ENCODE results near the gene TMEM161A. TPM values are rescaled to one million over a fixed set of nuclear protein-coding genes. Genes with fewer than 3 reads are reported as not detected.
"Not testable (repeated sequence)": the region's sequence is repeated elsewhere in the genome, so short reads cannot be mapped to it uniquely, and the experiment has no call there.

The TMEM161A gene
- total RNA-seq, 2 experiments from 2014 or later = 20.3 to 22.8 TPM

DNA sequence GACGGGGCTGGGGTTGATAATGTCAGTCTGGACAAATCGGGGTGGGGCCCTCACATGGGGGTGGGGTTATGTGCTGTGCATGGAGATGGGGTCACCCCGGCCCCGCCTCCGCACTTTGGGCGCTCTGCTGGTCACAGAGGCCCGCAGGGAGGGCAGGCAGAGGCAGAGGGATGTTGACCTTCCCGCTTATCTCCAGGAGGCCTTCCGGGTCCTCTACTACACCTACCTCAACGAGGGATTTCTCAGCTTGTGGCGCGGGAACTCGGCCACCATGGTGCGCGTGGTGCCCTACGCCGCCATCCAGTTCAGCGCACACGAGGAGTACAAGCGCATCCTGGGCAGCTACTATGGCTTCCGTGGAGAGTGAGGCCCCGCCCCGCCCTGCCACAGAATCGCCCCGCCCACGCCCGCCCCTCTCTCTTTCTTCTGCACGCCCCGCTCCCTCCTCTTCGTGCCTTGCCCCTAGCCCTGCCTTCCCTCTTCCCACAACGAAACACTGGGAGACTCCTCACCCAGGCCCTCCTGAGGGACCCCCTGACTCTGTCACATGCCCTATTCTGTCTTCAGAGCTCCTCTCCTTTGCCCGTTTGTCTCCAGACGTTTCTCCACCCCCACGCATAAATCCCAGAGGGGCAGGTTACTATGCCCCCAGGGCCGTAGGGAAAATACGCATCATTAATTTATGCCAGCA is 32.8 kb downstream of the TMEM161A start:
- no peaks in the 10 kb centered on the region for H3K27me3 Mint-ChIP-seq (ENCODE audit: low read depth)
- no peak overlapping the region for H3K27ac Mint-ChIP-seq
- H3K4me3 Mint-ChIP-seq = no peak overlapping the region
- H3K36me3 Mint-ChIP-seq (ENCODE audit: low read depth) = no peaks in the 10 kb centered on the region
- DNase-seq (no peak), ATAC-seq (no peak)
- CTCF ChIA-PET = no interaction called here
- H3K9me3 Mint-ChIP-seq (ENCODE audit: insufficient read depth) = no peaks in the 10 kb centered on the region
- POLR2A ChIA-PET = no interaction called here
- H3K4me1 Mint-ChIP-seq (ENCODE audit: low read depth) = no peaks in the 10 kb centered on the region

DNA sequence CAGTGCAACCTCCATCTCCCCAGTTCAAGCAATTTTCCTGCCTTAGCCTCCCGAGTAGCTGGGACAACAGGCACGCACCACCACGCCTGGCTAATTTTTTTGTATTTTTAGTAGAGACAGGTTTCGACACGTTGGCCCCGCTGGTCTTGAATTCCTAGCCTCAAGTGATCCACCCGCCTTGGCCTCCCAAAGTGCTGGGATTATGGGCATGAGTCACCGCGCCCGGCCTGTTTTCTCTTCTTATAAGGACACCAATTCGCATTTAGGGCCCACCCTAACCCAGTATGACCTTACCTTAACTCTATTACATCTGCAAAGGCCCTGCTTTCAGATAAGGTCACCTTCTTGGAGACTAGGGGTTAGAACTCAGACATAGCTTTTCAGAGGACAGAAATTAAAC is 35.1 kb downstream of the TMEM161A start:
- Mint-ChIP-seq H3K4me3 (no peak overlapping the region), H3K9me3 (ENCODE audit: insufficient read depth) (no peaks in the 10 kb centered on the region), H3K27me3 (ENCODE audit: low read depth) (no peaks in the 10 kb centered on the region), H3K36me3 (ENCODE audit: low read depth) (no peaks in the 10 kb centered on the region), H3K27ac (no peak overlapping the region), H3K4me1 (ENCODE audit: low read depth) (no peaks in the 10 kb centered on the region)
- CTCF ChIA-PET = no interaction called here
- DNase-seq = no peak
- ATAC-seq = no peak
- POLR2A ChIA-PET = interaction anchor here (1.2 kb wide), 1 partner anchor 261 kb away, joined by 3 read pairs; no protein-coding TSS in a partner anchor

DNA sequence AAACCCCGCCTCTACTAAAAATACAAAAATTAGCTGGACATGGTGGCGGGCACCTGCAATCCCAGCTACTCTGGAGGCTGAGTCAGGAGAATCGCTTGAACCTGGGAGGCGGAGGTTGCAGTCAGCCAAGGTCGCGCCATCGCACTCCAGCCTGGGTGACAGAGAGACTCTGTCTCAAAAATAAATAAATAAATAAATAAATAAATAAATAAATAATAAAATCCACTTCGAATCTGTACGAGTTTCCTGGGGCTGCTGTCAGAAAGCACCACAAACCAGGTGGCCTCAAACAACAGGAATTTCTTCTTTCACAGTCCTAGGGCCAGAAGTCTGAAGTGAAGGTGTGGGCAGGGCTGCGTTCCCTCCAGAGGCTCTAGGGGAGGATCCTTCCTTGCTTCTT is 35.7 kb downstream of the TMEM161A start:
- DNase-seq; H3K27me3 Mint-ChIP-seq (ENCODE audit: low read depth); H3K36me3 Mint-ChIP-seq (ENCODE audit: low read depth); H3K9me3 Mint-ChIP-seq (ENCODE audit: insufficient read depth); H3K4me1 Mint-ChIP-seq (ENCODE audit: low read depth); H3K27ac Mint-ChIP-seq; H3K4me3 Mint-ChIP-seq; ATAC-seq; CTCF ChIA-PET: not testable (repeated sequence)
- POLR2A ChIA-PET = interaction anchor here (1.2 kb wide), 1 partner anchor 262 kb away, joined by 3 read pairs; no protein-coding TSS in a partner anchor

DNA sequence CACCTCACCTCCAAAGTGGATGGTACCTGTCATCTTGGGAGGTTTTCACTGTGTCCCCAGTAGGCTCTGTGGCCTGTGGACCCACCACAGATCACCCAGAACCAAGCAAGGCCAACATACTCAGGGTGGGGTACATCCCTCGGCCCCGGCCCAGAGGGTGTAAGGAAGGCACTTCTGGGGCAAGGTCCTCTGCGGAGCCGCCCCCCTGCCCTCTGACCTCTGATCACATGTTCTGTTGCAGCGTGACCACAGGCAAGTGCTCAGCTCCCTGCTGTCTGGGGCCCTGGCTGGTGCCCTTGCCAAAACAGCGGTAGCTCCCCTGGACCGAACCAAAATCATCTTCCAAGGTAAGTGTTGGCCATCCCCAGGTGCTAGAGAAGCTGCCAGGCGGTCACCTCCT is 36.7 kb downstream of the TMEM161A start:
- H3K4me1 Mint-ChIP-seq (ENCODE audit: low read depth) = no peaks in the 10 kb centered on the region
- ATAC-seq = no peak
- H3K27me3 Mint-ChIP-seq (ENCODE audit: low read depth) = no peaks in the 10 kb centered on the region
- H3K9me3 Mint-ChIP-seq (ENCODE audit: insufficient read depth) = no peaks in the 10 kb centered on the region
- ChIA-PET CTCF (no interaction called here), POLR2A (interaction anchor here (0.7 kb wide), 1 partner anchor 1141 kb away, joined by 3 read pairs; no protein-coding TSS in a partner anchor)
- no peak overlapping the region for H3K4me3 Mint-ChIP-seq
- no peak for DNase-seq
- no peak overlapping the region for H3K27ac Mint-ChIP-seq
- no peaks in the 10 kb centered on the region for H3K36me3 Mint-ChIP-seq (ENCODE audit: low read depth)

DNA sequence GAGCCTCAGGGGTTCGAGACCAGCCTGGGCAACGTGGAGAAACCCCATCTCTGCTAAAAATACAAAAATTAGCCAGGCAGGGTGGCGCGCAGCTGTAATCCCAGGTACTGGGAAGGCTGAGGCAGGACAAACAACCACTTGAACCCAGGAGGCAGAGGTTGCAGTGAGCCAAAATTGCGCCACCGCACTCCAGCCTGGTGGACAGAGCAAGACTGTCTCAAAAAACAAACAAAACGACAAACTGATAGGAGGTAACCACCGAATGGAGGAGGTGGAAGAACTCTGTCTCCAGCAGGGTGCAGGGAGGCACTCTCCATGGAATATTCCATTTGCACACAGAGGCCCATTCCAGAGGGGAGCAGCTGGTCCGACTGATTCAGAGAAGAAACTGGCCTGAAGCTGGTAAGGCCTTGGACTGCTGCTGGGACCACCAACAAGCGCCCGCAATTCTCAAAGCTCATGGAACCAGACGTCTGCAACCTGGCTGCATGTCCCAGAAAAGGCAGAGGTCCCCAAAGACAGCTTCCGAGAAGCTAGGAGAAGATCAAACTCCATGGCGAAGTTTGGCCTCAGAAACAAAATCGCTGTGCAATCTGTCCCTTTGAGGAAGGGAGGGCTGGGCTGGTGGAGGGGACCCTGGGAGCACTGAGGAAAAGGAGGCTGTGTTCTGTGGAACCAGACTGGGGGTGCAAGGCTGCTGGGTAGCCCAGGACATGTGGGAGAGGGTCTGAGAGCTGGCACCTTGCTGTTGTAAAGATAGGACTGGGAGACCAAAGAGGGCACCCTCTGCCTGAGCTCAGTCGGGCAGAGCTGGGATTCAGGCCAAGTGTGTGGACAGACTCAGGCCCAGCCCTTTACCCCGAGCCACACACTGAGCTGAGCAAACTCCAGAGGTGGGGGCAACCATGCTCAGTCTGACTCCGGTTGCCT is 39.3 kb downstream of the TMEM161A start:
- ATAC-seq (no peak), DNase-seq (no peak)
- no peaks in the 10 kb centered on the region for H3K4me1 Mint-ChIP-seq (ENCODE audit: low read depth)
- no peaks in the 10 kb centered on the region for H3K36me3 Mint-ChIP-seq (ENCODE audit: low read depth)
- ChIA-PET POLR2A (no interaction called here), CTCF (no interaction called here)
- H3K27me3 Mint-ChIP-seq (ENCODE audit: low read depth) = no peaks in the 10 kb centered on the region
- H3K9me3 Mint-ChIP-seq (ENCODE audit: insufficient read depth) = no peaks in the 10 kb centered on the region
- no peak overlapping the region for H3K4me3 Mint-ChIP-seq
- no peak overlapping the region for H3K27ac Mint-ChIP-seq

DNA sequence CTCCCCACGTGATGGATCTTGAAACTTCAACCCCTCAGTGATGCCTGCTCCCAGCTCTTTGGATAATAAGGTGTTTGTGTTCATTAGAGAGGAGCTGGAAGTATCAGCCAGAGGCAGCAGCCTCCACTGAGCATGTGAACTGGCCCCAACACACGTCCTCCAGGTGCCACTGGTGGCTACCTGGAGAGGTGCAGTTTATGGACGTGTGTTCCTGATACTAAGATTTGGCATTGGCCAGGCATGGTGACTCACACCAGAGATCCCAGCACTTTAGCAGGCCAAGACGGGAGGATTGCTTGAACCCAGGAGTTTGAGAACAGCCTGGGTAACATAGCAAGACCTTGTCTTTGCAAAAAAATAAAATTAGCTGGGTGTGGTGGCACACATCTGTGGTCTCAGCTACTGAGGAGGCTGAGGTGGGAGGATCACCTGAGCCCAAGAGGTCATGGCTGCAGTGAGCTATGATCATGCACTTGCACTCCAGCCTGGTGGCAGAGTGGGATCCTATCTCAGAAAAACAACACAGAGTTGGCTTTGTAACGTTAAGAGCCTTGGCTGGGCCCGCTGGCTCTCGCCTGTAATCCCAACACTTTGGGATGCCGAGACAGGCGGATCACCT is 40.1 kb downstream of the TMEM161A start:
- H3K4me1 Mint-ChIP-seq (ENCODE audit: low read depth) = no peaks in the 10 kb centered on the region
- H3K27me3 Mint-ChIP-seq (ENCODE audit: low read depth) = no peaks in the 10 kb centered on the region
- no peak overlapping the region for H3K4me3 Mint-ChIP-seq
- ATAC-seq (no peak), DNase-seq (no peak)
- ChIA-PET CTCF (no interaction called here), POLR2A (no interaction called here)
- no peaks in the 10 kb centered on the region for H3K9me3 Mint-ChIP-seq (ENCODE audit: insufficient read depth)
- H3K36me3 Mint-ChIP-seq (ENCODE audit: low read depth) = no peaks in the 10 kb centered on the region
- no peak overlapping the region for H3K27ac Mint-ChIP-seq

DNA sequence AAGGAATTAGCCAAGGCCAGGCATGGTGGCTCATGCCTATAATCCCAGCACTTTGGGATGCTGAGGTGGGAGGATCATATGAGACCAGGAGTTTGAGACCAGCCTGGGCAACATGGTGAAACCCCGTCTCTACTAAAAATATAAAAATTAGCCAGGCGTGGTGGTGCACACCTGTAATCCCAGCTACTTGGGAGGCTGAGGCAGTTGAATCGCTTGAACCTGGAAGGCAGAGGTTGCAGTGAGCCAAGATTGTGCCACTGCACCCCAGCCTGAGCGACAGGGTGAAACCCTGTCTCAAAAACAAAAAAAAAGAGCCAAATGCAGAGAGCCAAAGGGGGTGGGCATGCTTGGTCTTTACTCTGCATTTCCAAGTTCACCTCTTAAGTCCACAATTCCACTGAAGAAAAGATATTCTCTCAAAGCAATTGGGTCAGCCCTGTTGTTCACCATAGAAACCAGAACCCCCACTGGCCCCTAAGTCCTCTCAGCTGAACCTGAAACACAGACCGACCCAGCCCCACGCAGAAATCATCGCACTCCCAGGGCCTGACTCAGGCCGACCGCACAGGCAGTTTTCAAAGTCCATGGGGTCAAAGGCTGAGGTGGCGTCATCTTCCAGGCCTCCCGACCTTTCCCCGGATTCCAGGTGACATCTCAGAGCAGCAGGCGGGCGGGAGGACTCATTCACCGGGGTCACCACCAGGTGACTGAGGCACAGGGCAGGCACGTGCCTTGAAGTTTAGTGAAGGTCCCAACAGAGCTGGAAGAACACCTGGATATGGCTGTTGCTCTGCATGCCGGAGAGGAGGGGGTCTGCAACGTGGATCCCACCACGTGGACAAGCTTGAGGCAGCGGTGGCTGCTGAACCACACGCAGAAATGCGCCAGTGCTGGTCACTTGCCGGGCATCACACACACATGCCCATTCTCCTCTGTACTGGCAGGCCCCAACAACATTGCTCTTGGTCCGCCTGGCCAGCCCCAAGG is 41.3 kb downstream of the TMEM161A start:
- POLR2A ChIA-PET = no interaction called here
- ATAC-seq = no peak
- no peaks in the 10 kb centered on the region for H3K27me3 Mint-ChIP-seq (ENCODE audit: low read depth)
- DNase-seq = no peak
- no peaks in the 10 kb centered on the region for H3K4me1 Mint-ChIP-seq (ENCODE audit: low read depth)
- H3K36me3 Mint-ChIP-seq (ENCODE audit: low read depth) = no peaks in the 10 kb centered on the region
- H3K27ac Mint-ChIP-seq = no peak overlapping the region
- CTCF ChIA-PET = no interaction called here
- H3K9me3 Mint-ChIP-seq (ENCODE audit: insufficient read depth) = no peaks in the 10 kb centered on the region
- H3K4me3 Mint-ChIP-seq = no peak overlapping the region

DNA sequence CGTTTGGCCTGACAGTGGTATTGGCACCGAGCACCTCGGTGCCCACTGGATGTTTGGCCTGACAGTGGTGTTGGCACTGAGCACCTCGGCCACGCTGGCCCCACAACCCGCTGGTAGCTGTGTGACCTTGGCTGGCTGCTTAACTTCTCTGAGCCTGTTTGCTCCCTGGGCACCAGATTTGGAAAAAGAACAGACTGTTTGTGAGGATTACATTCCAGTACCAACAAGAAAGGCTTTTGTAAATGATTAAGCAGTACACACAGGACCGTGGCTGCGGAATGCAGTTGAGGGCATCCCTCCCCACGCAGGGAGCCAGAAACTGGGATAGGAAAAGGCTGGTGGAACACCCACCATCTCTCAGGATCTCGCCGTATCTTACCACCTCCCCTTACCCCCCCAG is 42.6 kb downstream of the TMEM161A start:
- ATAC-seq (no peak), DNase-seq (no peak)
- Mint-ChIP-seq H3K4me3 (no peak overlapping the region), H3K27me3 (ENCODE audit: low read depth) (no peaks in the 10 kb centered on the region), H3K9me3 (ENCODE audit: insufficient read depth) (no peaks in the 10 kb centered on the region), H3K27ac (no peak overlapping the region), H3K4me1 (ENCODE audit: low read depth) (no peaks in the 10 kb centered on the region), H3K36me3 (ENCODE audit: low read depth) (no peaks in the 10 kb centered on the region)
- ChIA-PET POLR2A (no interaction called here), CTCF (no interaction called here)

DNA sequence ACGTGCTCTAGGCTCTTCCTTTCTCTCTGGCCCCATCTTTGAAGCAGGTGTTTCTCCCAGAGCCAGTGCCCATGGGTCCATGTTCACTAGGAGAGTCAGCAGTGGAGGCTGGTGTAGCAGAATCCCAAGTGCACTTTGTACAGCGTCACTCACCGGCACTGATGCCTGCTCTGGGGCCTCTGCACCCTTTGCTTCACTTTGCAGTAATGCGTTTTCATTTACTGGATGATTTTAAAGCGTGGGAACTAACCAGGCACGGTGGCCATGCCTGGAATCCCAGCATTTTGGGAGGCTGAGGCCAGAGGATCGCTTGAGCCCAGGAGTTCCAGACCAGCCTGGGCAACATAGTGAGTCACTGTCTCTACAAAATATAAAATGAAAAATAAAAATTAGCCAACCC is 43.8 kb downstream of the TMEM161A start:
- Mint-ChIP-seq H3K27me3 (ENCODE audit: low read depth) (no peaks in the 10 kb centered on the region), H3K36me3 (ENCODE audit: low read depth) (no peaks in the 10 kb centered on the region), H3K4me3 (no peak overlapping the region), H3K9me3 (ENCODE audit: insufficient read depth) (no peaks in the 10 kb centered on the region), H3K27ac (no peak overlapping the region), H3K4me1 (ENCODE audit: low read depth) (no peaks in the 10 kb centered on the region)
- ATAC-seq (no peak), DNase-seq (no peak)
- ChIA-PET CTCF (no interaction called here), POLR2A (no interaction called here)

DNA sequence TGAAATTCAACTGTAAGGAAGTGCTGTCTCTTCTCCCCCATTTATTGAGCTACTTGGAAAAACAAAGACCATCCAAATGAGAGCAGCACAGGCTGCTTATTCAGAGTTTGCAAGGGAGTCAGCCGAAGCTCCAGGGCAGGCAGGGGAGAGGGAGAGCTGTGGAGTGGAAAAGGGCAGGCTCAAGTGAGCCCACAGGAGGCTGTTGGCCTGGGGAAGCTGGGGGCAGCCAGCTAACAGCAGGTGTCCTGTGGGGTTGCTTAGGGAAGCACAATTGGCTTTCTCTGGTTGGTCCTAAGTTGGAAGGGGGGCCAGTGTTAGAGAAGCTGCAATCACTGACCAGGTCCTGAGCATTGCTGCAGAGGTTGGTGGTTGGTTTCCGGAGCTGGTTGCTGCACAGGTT is 50.6 kb downstream of the TMEM161A start:
- DNase-seq (no peak), ATAC-seq (no peak)
- Mint-ChIP-seq H3K9me3 (ENCODE audit: insufficient read depth) (no peaks in the 10 kb centered on the region), H3K4me1 (ENCODE audit: low read depth) (no peaks in the 10 kb centered on the region), H3K4me3 (no peak overlapping the region), H3K27ac (no peak overlapping the region), H3K36me3 (ENCODE audit: low read depth) (no peaks in the 10 kb centered on the region), H3K27me3 (ENCODE audit: low read depth) (no peaks in the 10 kb centered on the region)
- ChIA-PET POLR2A (no interaction called here), CTCF (interaction anchor here (1.2 kb wide), 1 partner anchor 87 kb away, joined by 3 read pairs; no protein-coding TSS in a partner anchor)

DNA sequence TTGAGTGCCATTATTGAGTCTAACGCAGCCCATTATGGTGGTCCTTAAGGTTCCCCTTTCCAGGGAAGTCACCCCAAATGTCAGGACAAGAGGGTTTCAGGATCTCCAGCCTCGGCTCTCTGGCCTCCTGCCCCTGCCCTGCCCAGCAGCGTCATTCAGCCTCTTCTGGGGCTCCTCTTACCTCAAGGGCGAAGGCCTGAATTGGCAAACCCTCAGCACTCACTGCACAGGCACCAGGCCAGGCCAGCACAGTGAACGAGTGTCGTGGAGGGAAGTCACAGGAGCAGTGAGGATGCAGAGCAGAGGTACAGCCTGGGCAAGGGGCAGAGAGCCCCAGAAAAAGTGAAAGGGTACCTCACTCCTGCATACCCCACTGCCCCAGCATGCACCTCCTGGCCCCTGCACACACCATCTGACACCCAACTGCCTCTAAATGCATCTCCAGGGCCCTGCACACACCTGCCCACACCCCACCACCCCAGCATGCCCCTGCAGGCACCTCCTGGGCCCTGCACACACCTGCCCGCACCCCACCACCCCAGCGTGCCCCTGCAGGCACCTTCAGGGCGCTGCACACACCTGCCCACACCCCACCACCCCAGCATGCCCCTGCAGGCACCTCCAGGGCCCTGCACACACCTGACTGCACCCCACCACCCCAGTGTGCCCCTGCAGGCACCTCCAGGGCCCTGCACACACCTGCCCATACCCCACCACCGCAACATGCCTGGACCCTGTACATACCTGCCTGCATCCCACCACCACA is 54.7 kb downstream of the TMEM161A start:
- Mint-ChIP-seq H3K27me3 (ENCODE audit: low read depth) (no peaks in the 10 kb centered on the region), H3K9me3 (ENCODE audit: insufficient read depth) (no peaks in the 10 kb centered on the region), H3K4me1 (ENCODE audit: low read depth) (no peaks in the 10 kb centered on the region), H3K36me3 (ENCODE audit: low read depth) (no peaks in the 10 kb centered on the region), H3K4me3 (no peak overlapping the region), H3K27ac (peak overlapping the region; percentile 20)
- POLR2A ChIA-PET = no interaction called here
- CTCF ChIA-PET = no interaction called here
- ATAC-seq = no peak
- no peak for DNase-seq

Measured in activated CD8-positive, alpha-beta T cell treated with anti-CD3 and anti-CD28 coated beads, Interleukin-2, amount 10 ng/mL, durations not matched to agents 7 days and 5 days (primary cell).